Subcutaneous abdominal adipose tissue (tissue), 5 donors: Measurements from ENCODE around the gene KCNS3.

Source experiments
- H3K27ac ChIP-seq: one replicate; pipeline ENCODE4 v1.7.0; 2013; ENCODE audit warnings: low read depth, mild to moderate bottlenecking, inconsistent platforms, low read length, moderate library complexity
- H3K27me3 ChIP-seq, 5 donors: one replicate each; pipeline ENCODE4 v1.7.0; 2013; ENCODE audit warnings: low read length in 5 of 5, inconsistent platforms in 1 of 5; ENCODE audit not compliant: control insufficient read depth in 5 of 5, insufficient read depth in 4 of 5
- H3K36me3 ChIP-seq, 5 donors: one replicate each; pipeline ENCODE4 v1.7.0; 2013; ENCODE audit warnings: low read length in 5 of 5; ENCODE audit not compliant: control insufficient read depth in 5 of 5, insufficient read depth in 5 of 5
- H3K4me1 ChIP-seq, 5 donors: one replicate each; pipeline ENCODE4 v1.7.0; 2013; ENCODE audit warnings: low read length in 5 of 5, mild to moderate bottlenecking in 3 of 5, moderate library complexity in 1 of 5; ENCODE audit not compliant: control insufficient read depth in 5 of 5, insufficient read depth in 5 of 5
- H3K4me3 ChIP-seq, 5 donors: one replicate each; pipeline ENCODE4 v1.7.0; 2013; ENCODE audit warnings: low read length in 5 of 5, low read depth in 1 of 5
- H3K9ac ChIP-seq, 5 donors: one replicate each; pipeline ENCODE4 v1.7.0; 2013; ENCODE audit warnings: low read length in 5 of 5, mild to moderate bottlenecking in 4 of 5, moderate library complexity in 3 of 5
- H3K9me3 ChIP-seq, 5 donors: one replicate each; pipeline ENCODE4 v1.7.0; 2013; ENCODE audit warnings: low read length in 5 of 5; ENCODE audit not compliant: control insufficient read depth in 5 of 5
- donor health status: healthy.
- donor health status: healthy.
- donor health status: healthy.
- donor health status: healthy.
- donor health status: healthy.

Gene KCNS3

GRCh38 chr2:17935242-17935885 lies 56.9 kb downstream of the KCNS3 start:
- no peak overlapping the region for H3K4me3 ChIP-seq
- H3K36me3 ChIP-seq, result peaks cover 0 to 15% (median 12%) of the 10 kb centered on the region in 5 donors
- no peaks in the 10 kb centered on the region for H3K27me3 ChIP-seq
- H3K9me3 ChIP-seq, result peaks cover 0 to 7% (median 5%) of the 10 kb centered on the region in 5 donors
- H3K4me1 ChIP-seq, result peaks cover 0 to 2% (median 0%) of the 10 kb centered on the region in 5 donors
- H3K27ac ChIP-seq, result no peak overlapping the region
- no peak overlapping the region for H3K9ac ChIP-seq

GRCh38 chr2:17936599-17936998 lies 58.1 kb downstream of the KCNS3 start:
- no peak overlapping the region for H3K4me3 ChIP-seq
- H3K27me3 ChIP-seq, result no peaks in the 10 kb centered on the region
- H3K9me3 ChIP-seq, result peaks cover 0 to 7% (median 5%) of the 10 kb centered on the region in 5 donors
- H3K36me3 ChIP-seq, result peaks cover 0 to 8% (median 8%) of the 10 kb centered on the region in 5 donors
- H3K27ac ChIP-seq, result no peak overlapping the region
- no peak overlapping the region for H3K9ac ChIP-seq
- peaks cover 0 to 2% (median 0%) of the 10 kb centered on the region in 5 donors for H3K4me1 ChIP-seq

GRCh38 chr2:17940091-17940630 lies 61.7 kb downstream of the KCNS3 start:
- H3K36me3 ChIP-seq, result no peaks in the 10 kb centered on the region
- H3K4me1 ChIP-seq, result peaks cover 0 to under 1% (median 0%) of the 10 kb centered on the region in 5 donors
- no peak overlapping the region for H3K9ac ChIP-seq
- H3K4me3 ChIP-seq, result no peak overlapping the region
- H3K27me3 ChIP-seq, result no peaks in the 10 kb centered on the region
- peaks cover 0 to 7% (median 5%) of the 10 kb centered on the region in 5 donors for H3K9me3 ChIP-seq
- no peak overlapping the region for H3K27ac ChIP-seq

GRCh38 chr2:17943444-17943843 lies 65.0 kb downstream of the KCNS3 start:
- no peaks in the 10 kb centered on the region for H3K36me3 ChIP-seq

GRCh38 chr2:17947113-17947512 lies 68.6 kb downstream of the KCNS3 start:
- no peak overlapping the region for H3K9ac ChIP-seq
- no peaks in the 10 kb centered on the region for H3K4me1 ChIP-seq
- no peaks in the 10 kb centered on the region for H3K36me3 ChIP-seq
- H3K27me3 ChIP-seq, result no peaks in the 10 kb centered on the region
- no peak overlapping the region for H3K27ac ChIP-seq
- H3K9me3 ChIP-seq, result peaks cover 0 to 5% (median 4%) of the 10 kb centered on the region in 5 donors
- no peak overlapping the region for H3K4me3 ChIP-seq

More at GRCh38 chr2:17943444-17943843, 65.0 kb downstream of the KCNS3 start:
- H3K9ac ChIP-seq, result no peak overlapping the region
- no peak overlapping the region for H3K27ac ChIP-seq
- H3K4me3 ChIP-seq, result no peak overlapping the region
- H3K4me1 ChIP-seq, result no peaks in the 10 kb centered on the region
- peaks cover 0 to 9% (median 6%) of the 10 kb centered on the region in 5 donors for H3K9me3 ChIP-seq
- no peaks in the 10 kb centered on the region for H3K27me3 ChIP-seq

GRCh38 chr2:17950006-17950405 lies 71.5 kb downstream of the KCNS3 start:
- no peaks in the 10 kb centered on the region for H3K36me3 ChIP-seq
- H3K9me3 ChIP-seq, result peaks cover 0 to 5% (median 4%) of the 10 kb centered on the region in 5 donors
- no peak overlapping the region for H3K4me3 ChIP-seq
- no peaks in the 10 kb centered on the region for H3K4me1 ChIP-seq
- H3K9ac ChIP-seq, result no peak overlapping the region
- H3K27me3 ChIP-seq, result no peaks in the 10 kb centered on the region
- no peak overlapping the region for H3K27ac ChIP-seq

- Histone ChIP-seq H3K9ac (no peak overlapping the region), H3K4me1 (no peaks in the 10 kb centered on the region), H3K4me3 (no peak overlapping the region)
Measured at GRCh38 chr2:17951563-17951962, 73.1 kb downstream of the KCNS3 start.

GRCh38 chr2:17958466-17959092 lies 80.1 kb downstream of the KCNS3 start:
- H3K4me1 ChIP-seq, result no peaks in the 10 kb centered on the region
- no peak overlapping the region for H3K27ac ChIP-seq
- H3K4me3 ChIP-seq, result no peak overlapping the region
- H3K27me3 ChIP-seq, result no peaks in the 10 kb centered on the region
- no peak overlapping the region for H3K9ac ChIP-seq
- H3K36me3 ChIP-seq, result no peaks in the 10 kb centered on the region
- no peaks in the 10 kb centered on the region for H3K9me3 ChIP-seq

More at GRCh38 chr2:17951563-17951962, 73.1 kb downstream of the KCNS3 start:
- H3K9me3 ChIP-seq, result peaks cover 0 to 5% (median 4%) of the 10 kb centered on the region in 5 donors
- no peaks in the 10 kb centered on the region for H3K36me3 ChIP-seq
- no peak overlapping the region for H3K27ac ChIP-seq
- no peaks in the 10 kb centered on the region for H3K27me3 ChIP-seq

GRCh38 chr2:17959356-17959755 lies 80.9 kb downstream of the KCNS3 start:
- Histone ChIP-seq H3K9me3 (no peaks in the 10 kb centered on the region), H3K36me3 (no peaks in the 10 kb centered on the region), H3K27ac (no peak overlapping the region), H3K27me3 (no peaks in the 10 kb centered on the region), H3K4me3 (no peak overlapping the region), H3K9ac (no peak overlapping the region), H3K4me1 (no peaks in the 10 kb centered on the region)

GRCh38 chr2:17959833-17960232 lies 81.4 kb downstream of the KCNS3 start:
- no peaks in the 10 kb centered on the region for H3K27me3 ChIP-seq
- no peaks in the 10 kb centered on the region for H3K4me1 ChIP-seq
- H3K9ac ChIP-seq, result no peak overlapping the region
- no peaks in the 10 kb centered on the region for H3K9me3 ChIP-seq
- no peak overlapping the region for H3K4me3 ChIP-seq
- no peak overlapping the region for H3K27ac ChIP-seq
- no peaks in the 10 kb centered on the region for H3K36me3 ChIP-seq
